Fibroblast of lung (primary cell): ENCODE results near the gene AKNAD1.

Source experiments
- EZH2 ChIP-seq: IDR thresholded peaks from 2 replicates; pipeline ENCODE4 v1.5.1; 2012; ENCODE audit warnings: low read length, control low read depth, mild to moderate bottlenecking; ENCODE audit errors: missing control alignments
- TF ChIP-seq, protein P1 (sequence below), 2 donors: IDR thresholded peaks in 1 of 2; conservative IDR thresholded peaks in 1 of 2; 1 replicate in 1 of 2; 2 replicates in 1 of 2; pipeline ENCODE4 v1.5.1; 2011 to 2012; ENCODE audit warnings: low read length in 2 of 2, control low read depth in 1 of 2, inconsistent platforms in 1 of 2, low read depth in 1 of 2, mild to moderate bottlenecking in 1 of 2

GRCh38 chr1:108889706-108890384, 33.0 kb upstream of the AKNAD1 start:
- TF ChIP-seq, protein P1, sequence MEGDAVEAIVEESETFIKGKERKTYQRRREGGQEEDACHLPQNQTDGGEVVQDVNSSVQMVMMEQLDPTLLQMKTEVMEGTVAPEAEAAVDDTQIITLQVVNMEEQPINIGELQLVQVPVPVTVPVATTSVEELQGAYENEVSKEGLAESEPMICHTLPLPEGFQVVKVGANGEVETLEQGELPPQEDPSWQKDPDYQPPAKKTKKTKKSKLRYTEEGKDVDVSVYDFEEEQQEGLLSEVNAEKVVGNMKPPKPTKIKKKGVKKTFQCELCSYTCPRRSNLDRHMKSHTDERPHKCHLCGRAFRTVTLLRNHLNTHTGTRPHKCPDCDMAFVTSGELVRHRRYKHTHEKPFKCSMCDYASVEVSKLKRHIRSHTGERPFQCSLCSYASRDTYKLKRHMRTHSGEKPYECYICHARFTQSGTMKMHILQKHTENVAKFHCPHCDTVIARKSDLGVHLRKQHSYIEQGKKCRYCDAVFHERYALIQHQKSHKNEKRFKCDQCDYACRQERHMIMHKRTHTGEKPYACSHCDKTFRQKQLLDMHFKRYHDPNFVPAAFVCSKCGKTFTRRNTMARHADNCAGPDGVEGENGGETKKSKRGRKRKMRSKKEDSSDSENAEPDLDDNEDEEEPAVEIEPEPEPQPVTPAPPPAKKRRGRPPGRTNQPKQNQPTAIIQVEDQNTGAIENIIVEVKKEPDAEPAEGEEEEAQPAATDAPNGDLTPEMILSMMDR (conservative IDR thresholded peaks at IDR 0.05 in 1 of 2, IDR thresholded peaks at IDR 0.05 in 1 of 2; ENCODE audit: low read depth in 1 of 2, low read length in 2 of 2) = no peak
- no peak for TF ChIP-seq EZH2
